ENCODE measurements around the gene VKORC1.

Gene VKORC1

DNA sequence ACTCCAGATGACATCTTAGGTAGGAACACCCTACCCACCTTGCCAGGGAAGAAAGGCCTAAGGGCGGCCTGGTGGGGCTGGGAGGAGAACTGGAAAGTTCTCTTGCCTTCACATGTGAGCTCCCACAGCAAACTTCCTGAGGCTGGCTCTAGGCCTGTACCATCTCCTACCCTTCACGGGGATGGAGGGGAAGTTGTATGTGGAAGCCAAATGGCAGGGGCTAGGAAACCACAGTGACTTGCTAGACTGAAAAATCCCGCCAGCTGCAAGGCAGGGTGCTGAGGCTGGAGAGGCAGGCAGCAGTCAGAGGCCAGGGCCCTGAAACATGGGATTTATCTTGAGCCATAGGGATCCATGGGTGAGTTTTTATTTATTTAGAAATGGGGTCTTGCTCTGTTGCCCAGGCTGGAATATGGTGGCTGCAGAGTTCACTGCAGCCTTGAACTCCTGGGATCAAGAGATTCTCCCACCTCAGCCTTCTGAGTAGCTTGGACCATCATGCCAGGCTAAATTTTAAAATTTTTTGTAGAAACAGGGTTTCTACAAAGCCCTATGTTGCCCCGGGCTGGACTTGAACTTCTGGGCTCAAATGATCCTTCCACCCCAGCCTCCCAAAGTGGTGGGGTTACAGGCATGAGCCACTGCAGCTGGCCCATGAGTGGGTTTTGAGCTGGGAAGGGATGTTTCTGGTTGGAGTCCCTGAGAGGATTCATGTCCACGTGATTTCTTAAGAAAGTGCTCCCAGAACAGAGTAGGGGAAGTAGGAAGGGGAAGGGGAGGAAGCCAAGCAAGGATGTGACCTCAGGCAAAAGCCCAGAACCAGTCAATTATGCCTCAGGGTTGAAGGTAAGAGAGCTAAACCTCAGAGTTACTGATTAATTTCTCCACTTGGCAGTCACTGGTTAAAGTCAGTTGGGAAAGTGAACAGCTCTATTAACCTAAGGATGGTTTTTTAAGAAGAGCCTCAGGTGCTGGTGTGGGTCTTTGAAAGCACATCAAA, 18.8 kb upstream of the VKORC1 start:
- TF ChIP-seq, protein P1, sequence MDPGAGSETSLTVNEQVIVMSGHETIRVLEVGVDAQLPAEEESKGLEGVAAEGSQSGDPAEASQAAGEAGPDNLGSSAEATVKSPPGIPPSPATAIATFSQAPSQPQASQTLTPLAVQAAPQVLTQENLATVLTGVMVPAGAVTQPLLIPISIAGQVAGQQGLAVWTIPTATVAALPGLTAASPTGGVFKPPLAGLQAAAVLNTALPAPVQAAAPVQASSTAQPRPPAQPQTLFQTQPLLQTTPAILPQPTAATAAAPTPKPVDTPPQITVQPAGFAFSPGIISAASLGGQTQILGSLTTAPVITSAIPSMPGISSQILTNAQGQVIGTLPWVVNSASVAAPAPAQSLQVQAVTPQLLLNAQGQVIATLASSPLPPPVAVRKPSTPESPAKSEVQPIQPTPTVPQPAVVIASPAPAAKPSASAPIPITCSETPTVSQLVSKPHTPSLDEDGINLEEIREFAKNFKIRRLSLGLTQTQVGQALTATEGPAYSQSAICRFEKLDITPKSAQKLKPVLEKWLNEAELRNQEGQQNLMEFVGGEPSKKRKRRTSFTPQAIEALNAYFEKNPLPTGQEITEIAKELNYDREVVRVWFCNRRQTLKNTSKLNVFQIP (CRISPR knock-in tag; IDR thresholded peaks at IDR 0.05; ENCODE audit: borderline replicate concordance, low read depth) = no peak
- TF ChIP-seq ISL1 (CRISPR knock-in tag; IDR thresholded peaks at IDR 0.05) (no peak), ZFP3 (CRISPR knock-in tag; IDR thresholded peaks at IDR 0.05) (no peak), BACH2 (CRISPR knock-in tag; IDR thresholded peaks at IDR 0.05; ENCODE audit: borderline replicate concordance) (no peak), CSDC2 (CRISPR knock-in tag; IDR thresholded peaks at IDR 0.05) (no peak), GLIS3 (CRISPR knock-in tag; IDR thresholded peaks at IDR 0.05) (no peak), ZC3H10 (CRISPR knock-in tag; IDR thresholded peaks at IDR 0.05) (no peak), ZNF70 (CRISPR knock-in tag; IDR thresholded peaks at IDR 0.05) (no peak)
- ATAC-seq = no peak

DNA sequence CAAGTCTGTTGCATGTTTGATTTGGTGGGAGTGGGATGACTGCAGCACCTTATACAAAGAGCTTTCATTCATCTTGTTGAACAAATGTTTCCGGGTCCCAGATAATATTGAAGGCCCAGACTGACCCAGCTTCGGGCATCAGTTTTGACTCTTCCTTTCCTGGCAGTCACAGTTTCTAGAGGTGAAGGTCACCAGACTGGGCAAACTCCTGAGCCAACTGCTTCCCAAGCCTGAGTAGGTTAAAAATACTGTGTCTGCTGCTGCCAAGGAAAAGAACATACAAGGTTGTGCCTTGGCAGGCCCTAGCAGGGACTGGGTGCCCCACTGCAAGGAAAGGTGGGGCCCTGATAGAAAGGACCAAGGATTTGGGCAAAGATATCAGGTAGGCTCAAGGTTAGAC, 18.1 kb upstream of the VKORC1 start:
- ATAC-seq = no peak
- TF ChIP-seq SNAI2 (CRISPR knock-in tag; IDR thresholded peaks at IDR 0.05) = no peak
- TF ChIP-seq ARNTL (CRISPR knock-in tag; IDR thresholded peaks at IDR 0.05; ENCODE audit: borderline replicate concordance, low read depth) = no peak

DNA sequence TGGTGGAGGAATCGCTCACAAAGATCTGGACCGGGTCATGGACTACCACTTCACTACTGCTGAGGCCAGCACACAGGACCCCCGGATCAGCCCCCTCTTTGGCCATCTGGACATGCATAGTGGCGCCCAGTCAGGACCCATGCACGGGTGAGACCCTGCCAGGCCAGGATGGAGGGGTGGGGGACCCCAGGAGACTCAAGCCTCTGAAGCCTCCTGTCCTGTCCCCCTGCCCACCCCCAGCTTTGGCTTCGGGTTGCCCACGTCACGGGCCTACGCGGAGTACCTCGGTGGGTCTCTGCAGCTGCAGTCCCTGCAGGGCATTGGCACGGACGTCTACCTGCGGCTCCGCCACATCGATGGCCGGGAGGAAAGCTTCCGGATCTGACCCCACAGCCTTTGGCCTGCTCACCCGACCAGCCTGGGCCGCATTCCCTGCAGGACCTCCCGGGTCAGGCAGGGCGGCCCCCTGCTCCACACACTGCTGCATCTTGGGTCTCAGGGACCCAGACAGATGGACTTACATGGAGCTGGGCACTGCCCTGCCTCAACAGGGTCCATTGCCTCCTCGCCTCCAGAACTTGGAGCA, 17.4 kb upstream of the VKORC1 start:
- no peak for ATAC-seq

DNA sequence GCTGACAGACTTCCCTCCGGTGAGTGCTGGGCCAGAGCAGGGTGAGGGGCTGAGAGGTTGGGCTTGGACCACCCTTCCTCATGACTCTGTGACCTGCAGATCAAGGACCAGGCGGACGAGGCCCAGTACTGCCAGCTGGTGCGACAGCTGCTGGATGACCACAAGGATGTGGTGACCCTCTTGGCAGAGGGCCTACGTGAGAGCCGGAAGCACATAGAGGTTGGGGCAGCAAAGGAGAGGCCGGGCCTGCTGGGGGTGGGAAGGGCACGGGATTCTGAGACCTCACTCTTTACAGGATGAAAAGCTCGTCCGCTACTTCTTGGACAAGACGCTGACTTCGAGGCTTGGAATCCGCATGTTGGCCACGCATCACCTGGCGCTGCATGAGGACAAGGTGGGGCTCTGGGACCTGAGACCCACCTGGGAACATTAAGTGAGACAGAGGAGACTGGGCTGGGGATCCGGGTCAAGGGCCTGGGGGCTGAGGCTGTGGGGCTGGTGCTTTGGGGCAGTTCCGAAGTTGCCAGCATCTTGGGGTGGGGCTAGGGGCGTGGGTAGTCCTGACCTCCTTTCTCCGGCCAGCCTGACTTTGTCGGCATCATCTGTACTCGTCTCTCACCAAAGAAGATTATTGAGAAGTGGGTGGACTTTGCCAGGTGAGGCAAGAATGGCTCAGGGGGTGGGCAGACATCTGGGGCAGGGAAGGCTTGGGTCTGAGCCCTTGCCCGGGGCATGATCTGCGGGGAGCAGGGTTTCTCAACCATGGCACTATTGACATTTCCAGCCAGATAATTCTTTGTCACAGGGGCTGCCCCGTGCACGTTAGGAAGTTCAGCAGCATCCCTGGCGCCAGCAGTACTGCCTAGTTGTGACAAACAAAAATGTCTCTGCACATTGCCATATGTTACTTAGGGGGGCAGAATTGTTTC, 15.8 kb upstream of the VKORC1 start:
- no peak for TF ChIP-seq TOX (CRISPR knock-in tag; IDR thresholded peaks at IDR 0.05; ENCODE audit: borderline replicate concordance)
- no peak for TF ChIP-seq GLIS3 (CRISPR knock-in tag; IDR thresholded peaks at IDR 0.05)
- no peak for TF ChIP-seq ISL1 (CRISPR knock-in tag; IDR thresholded peaks at IDR 0.05)
- no peak for TF ChIP-seq BACH2 (CRISPR knock-in tag; IDR thresholded peaks at IDR 0.05; ENCODE audit: borderline replicate concordance)
- TF ChIP-seq ARNTL (CRISPR knock-in tag; IDR thresholded peaks at IDR 0.05; ENCODE audit: borderline replicate concordance, low read depth) = no peak
- TF ChIP-seq ZNF70 (CRISPR knock-in tag; IDR thresholded peaks at IDR 0.05) = no peak
- no peak for TF ChIP-seq TCF4 (CRISPR knock-in tag; IDR thresholded peaks at IDR 0.05; ENCODE audit: borderline replicate concordance)
- TF ChIP-seq RARB (CRISPR knock-in tag; IDR thresholded peaks at IDR 0.05) = no peak
- TF ChIP-seq ZC3H10 (CRISPR knock-in tag; IDR thresholded peaks at IDR 0.05) = no peak
- no peak for TF ChIP-seq ESRRG (CRISPR knock-in tag; IDR thresholded peaks at IDR 0.05)
- TF ChIP-seq, protein P2, sequence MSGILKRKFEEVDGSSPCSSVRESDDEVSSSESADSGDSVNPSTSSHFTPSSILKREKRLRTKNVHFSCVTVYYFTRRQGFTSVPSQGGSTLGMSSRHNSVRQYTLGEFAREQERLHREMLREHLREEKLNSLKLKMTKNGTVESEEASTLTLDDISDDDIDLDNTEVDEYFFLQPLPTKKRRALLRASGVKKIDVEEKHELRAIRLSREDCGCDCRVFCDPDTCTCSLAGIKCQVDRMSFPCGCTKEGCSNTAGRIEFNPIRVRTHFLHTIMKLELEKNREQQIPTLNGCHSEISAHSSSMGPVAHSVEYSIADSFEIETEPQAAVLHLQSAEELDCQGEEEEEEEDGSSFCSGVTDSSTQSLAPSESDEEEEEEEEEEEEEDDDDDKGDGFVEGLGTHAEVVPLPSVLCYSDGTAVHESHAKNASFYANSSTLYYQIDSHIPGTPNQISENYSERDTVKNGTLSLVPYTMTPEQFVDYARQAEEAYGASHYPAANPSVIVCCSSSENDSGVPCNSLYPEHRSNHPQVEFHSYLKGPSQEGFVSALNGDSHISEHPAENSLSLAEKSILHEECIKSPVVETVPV (CRISPR knock-in tag; IDR thresholded peaks at IDR 0.05) = no peak
- TF ChIP-seq ZNF565 (CRISPR knock-in tag; conservative IDR thresholded peaks at IDR 0.05; ENCODE audit: low read depth) = no peak
- TF ChIP-seq CSDC2 (CRISPR knock-in tag; IDR thresholded peaks at IDR 0.05) = no peak
- TF ChIP-seq ZFP3 (CRISPR knock-in tag; IDR thresholded peaks at IDR 0.05) = no peak
- TF ChIP-seq, protein P3, sequence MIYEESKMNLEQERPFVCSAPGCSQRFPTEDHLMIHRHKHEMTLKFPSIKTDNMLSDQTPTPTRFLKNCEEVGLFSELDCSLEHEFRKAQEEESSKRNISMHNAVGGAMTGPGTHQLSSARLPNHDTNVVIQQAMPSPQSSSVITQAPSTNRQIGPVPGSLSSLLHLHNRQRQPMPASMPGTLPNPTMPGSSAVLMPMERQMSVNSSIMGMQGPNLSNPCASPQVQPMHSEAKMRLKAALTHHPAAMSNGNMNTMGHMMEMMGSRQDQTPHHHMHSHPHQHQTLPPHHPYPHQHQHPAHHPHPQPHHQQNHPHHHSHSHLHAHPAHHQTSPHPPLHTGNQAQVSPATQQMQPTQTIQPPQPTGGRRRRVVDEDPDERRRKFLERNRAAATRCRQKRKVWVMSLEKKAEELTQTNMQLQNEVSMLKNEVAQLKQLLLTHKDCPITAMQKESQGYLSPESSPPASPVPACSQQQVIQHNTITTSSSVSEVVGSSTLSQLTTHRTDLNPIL (CRISPR knock-in tag; IDR thresholded peaks at IDR 0.05; ENCODE audit: low read depth) = no peak
- TF ChIP-seq, protein P1 (CRISPR knock-in tag; IDR thresholded peaks at IDR 0.05; ENCODE audit: borderline replicate concordance, low read depth) = no peak
- no peak for ATAC-seq

More for the DNA sequence above, 17.4 kb upstream of the VKORC1 start:
- TF ChIP-seq, protein P1 (CRISPR knock-in tag; IDR thresholded peaks at IDR 0.05; ENCODE audit: borderline replicate concordance, low read depth) = no peak
- TF ChIP-seq RARB (CRISPR knock-in tag; IDR thresholded peaks at IDR 0.05) (no peak), TCF4 (CRISPR knock-in tag; IDR thresholded peaks at IDR 0.05; ENCODE audit: borderline replicate concordance) (no peak), GLIS3 (CRISPR knock-in tag; IDR thresholded peaks at IDR 0.05) (no peak), ESRRG (CRISPR knock-in tag; IDR thresholded peaks at IDR 0.05) (no peak), BACH2 (CRISPR knock-in tag; IDR thresholded peaks at IDR 0.05; ENCODE audit: borderline replicate concordance) (no peak), ZNF8 (CRISPR knock-in tag; IDR thresholded peaks at IDR 0.05) (no peak), ARNTL (CRISPR knock-in tag; IDR thresholded peaks at IDR 0.05; ENCODE audit: borderline replicate concordance, low read depth) (no peak), PPARA (CRISPR knock-in tag; IDR thresholded peaks at IDR 0.05; ENCODE audit: borderline replicate concordance) (no peak), ZNF70 (CRISPR knock-in tag; IDR thresholded peaks at IDR 0.05) (no peak), ZFP3 (CRISPR knock-in tag; IDR thresholded peaks at IDR 0.05) (no peak)
- TF ChIP-seq, protein P3 (CRISPR knock-in tag; IDR thresholded peaks at IDR 0.05; ENCODE audit: low read depth) = no peak

Data from SK-N-SH treated with all-trans-retinoic acid at 6 μM for 48 hours (cell line).